ENCODE data around the gene HOTAIR. TPM values are rescaled to one million over a fixed set of nuclear protein-coding genes. Genes with fewer than 3 reads are reported as not detected.

Gene HOTAIR
- total RNA-seq, 1 donor from 2014 or later: 1.4 TPM

DNA sequence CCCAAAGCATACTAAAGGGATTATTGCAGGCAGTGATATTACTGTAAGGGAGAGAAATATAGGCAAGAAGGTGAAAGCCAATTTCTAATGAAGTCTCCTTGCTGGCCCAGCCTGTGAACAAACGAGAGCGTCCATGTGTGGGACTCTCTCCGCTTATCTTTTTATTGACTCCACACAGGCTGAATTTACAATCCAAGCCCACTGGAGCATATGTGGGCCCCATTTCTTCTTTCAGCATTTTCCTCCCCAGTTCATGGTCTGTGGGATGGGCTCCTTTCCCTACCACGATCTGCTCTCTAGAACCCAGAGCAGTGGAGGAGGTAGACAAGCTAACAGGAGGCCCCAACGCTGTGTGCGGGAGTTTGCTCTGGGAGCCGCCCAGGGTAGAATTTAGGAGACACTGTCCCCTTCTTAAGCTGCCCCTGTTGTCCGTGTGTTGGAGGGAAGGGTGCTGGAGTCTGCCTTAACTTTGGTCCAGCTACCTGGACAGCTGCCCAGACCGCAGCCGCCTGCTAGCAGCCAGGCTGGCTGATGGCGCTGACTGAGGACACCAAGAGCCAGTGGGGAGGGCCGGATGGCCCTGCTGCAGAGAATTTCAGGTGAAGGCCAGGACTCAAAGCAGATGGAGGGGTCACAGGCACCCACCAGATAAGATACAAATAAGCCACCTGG is 5.0 kb downstream of the HOTAIR start:
- H3K27ac Mint-ChIP-seq (ENCODE audit: unreplicated experiment): no peak overlapping the region
- H3K9me3 Mint-ChIP-seq (ENCODE audit: unreplicated experiment): no peaks in the 10 kb centered on the region
- TF ChIP-seq, protein P1, sequence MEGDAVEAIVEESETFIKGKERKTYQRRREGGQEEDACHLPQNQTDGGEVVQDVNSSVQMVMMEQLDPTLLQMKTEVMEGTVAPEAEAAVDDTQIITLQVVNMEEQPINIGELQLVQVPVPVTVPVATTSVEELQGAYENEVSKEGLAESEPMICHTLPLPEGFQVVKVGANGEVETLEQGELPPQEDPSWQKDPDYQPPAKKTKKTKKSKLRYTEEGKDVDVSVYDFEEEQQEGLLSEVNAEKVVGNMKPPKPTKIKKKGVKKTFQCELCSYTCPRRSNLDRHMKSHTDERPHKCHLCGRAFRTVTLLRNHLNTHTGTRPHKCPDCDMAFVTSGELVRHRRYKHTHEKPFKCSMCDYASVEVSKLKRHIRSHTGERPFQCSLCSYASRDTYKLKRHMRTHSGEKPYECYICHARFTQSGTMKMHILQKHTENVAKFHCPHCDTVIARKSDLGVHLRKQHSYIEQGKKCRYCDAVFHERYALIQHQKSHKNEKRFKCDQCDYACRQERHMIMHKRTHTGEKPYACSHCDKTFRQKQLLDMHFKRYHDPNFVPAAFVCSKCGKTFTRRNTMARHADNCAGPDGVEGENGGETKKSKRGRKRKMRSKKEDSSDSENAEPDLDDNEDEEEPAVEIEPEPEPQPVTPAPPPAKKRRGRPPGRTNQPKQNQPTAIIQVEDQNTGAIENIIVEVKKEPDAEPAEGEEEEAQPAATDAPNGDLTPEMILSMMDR (IDR thresholded peaks at IDR 0.05; ENCODE audit: unreplicated experiment): no peak
- no peak for DNase-seq (ENCODE audit: low spot score)
- H3K4me1 Mint-ChIP-seq (ENCODE audit: unreplicated experiment): peaks cover 34% of the 10 kb centered on the region
- no peaks in the 10 kb centered on the region for H3K36me3 Mint-ChIP-seq (ENCODE audit: low read depth, unreplicated experiment)
- no peak overlapping the region for H3K4me3 Mint-ChIP-seq (ENCODE audit: unreplicated experiment)
- H3K27me3 Mint-ChIP-seq (ENCODE audit: unreplicated experiment): peaks cover 45% of the 10 kb centered on the region

DNA sequence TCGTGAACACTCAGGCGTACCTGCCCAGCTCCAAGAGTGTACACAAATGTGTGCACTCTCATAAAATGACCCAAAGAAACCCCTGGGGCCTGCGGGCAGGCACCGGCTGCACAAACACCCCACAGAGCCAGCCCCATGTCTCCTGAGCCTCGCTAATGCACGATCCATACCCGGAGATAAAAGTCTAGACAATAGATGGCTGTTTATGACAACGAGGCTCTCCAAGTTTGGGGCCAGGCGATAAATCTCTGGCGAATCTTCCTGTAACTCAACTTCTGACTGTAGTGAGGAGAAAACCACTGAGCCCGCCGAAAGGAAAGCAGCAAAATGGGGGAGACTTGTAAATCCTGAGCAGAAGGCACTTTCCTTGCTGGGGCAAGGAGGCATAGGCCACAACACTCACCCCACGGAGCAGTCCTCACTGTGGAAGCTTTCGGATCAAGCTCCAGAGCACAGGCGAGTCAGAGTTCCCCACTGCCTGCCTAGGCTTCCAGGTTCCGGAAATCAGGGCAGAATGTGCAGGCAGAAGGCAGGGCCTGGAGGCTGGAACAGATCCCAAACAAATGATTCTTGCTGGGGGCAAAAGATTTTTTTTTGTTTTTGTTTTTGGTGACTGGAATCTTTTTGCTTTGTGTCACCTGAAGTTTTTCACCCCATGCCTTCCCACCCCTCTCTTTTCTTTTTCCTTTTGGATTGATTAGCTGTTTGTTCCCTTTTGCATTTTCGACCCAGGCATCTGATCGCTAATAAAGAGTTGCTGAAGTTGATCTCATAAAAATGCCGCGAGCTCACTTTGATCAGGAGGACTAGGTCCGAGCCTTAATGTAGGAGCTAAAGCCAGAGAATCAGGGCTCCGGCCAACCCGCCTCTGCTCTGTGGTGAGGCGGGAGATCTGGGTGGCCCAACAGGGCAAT is 6.3 kb downstream of the HOTAIR start:
- H3K36me3 Mint-ChIP-seq (ENCODE audit: low read depth, unreplicated experiment): no peaks in the 10 kb centered on the region

DNA sequence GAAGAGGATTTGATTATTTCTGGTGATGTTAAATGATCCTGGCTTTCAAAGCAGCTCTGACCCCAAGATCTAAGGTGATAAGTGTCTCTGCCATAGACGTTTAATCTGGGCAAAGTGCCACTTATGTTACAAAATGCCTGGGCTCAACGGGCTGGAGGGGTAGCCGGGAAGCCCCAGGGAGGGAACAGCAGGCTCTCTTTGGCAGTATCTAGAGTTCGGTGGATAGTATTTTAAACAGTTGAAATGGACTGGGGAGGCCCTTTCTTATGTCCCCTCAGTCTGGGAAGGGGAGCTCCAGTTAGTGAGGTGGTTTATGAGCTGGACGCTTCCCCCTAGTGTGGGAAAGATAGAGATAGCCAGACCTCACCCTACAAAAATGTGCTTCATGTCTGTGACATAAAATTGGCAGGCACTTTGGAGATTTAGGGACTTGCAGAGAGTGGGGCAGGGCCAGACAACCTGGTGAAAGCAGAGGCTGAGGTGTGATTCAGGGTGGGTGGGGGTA is 7.3 kb downstream of the HOTAIR start:
- Mint-ChIP-seq H3K9me3 (ENCODE audit: unreplicated experiment) (no peaks in the 10 kb centered on the region), H3K4me3 (ENCODE audit: unreplicated experiment) (no peak overlapping the region), H3K27ac (ENCODE audit: unreplicated experiment) (no peak overlapping the region), H3K27me3 (ENCODE audit: unreplicated experiment) (peaks cover 45% of the 10 kb centered on the region), H3K4me1 (ENCODE audit: unreplicated experiment) (peaks cover 36% of the 10 kb centered on the region), H3K36me3 (ENCODE audit: low read depth, unreplicated experiment) (no peaks in the 10 kb centered on the region)
- TF ChIP-seq, protein P1 (IDR thresholded peaks at IDR 0.05; ENCODE audit: unreplicated experiment): no peak
- no peak for DNase-seq (ENCODE audit: low spot score)

More for the DNA sequence above, 6.3 kb downstream of the HOTAIR start:
- DNase-seq (ENCODE audit: low spot score): no peak
- TF ChIP-seq, protein P1 (IDR thresholded peaks at IDR 0.05; ENCODE audit: unreplicated experiment): no peak
- H3K4me1 Mint-ChIP-seq (ENCODE audit: unreplicated experiment): peaks cover 42% of the 10 kb centered on the region
- H3K27ac Mint-ChIP-seq (ENCODE audit: unreplicated experiment): no peak overlapping the region
- peak overlapping the region; percentile 26 for H3K4me3 Mint-ChIP-seq (ENCODE audit: unreplicated experiment)
- H3K9me3 Mint-ChIP-seq (ENCODE audit: unreplicated experiment): no peaks in the 10 kb centered on the region
- H3K27me3 Mint-ChIP-seq (ENCODE audit: unreplicated experiment): peaks cover 47% of the 10 kb centered on the region

DNA sequence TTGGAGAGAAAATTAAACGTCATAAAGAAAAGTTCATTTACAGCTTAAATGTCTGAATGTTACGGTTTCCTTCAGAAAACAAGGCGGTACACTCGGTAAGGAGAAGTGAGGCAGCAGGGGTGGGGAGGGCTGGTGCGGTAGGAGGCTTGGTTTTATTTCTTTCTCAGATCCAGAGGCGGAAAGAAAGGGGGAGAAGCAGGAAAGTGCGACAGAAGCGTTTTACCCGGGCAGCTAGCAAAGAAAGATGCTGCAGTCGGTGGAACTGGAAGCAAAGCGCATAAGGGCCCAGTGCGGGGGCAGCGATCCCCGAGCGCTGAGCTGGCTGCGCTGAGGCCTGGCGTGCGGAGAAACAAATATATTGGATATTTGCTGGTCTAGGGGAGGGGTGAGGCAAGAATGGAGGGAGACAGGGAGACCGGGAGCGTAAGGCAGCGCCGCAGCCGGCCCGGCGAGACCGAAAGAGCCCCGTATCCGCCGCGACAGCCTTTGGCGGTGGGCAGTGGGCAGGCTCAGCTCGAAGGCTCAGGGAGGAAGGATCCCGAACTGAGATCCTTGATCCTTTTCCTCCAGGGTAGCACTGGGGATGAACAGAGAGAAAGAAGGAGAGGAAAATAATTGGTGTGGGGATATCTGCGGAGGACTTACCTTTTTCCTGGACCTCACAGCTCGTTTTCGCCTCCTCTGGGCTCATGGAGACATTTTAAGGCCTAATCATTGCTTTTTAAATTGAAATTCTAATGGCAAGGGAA is 8.2 kb downstream of the HOTAIR start:
- peak overlapping the region; percentile 58 for H3K4me3 Mint-ChIP-seq (ENCODE audit: unreplicated experiment)
- peaks cover 44% of the 10 kb centered on the region for H3K27me3 Mint-ChIP-seq (ENCODE audit: unreplicated experiment)
- TF ChIP-seq, protein P1 (IDR thresholded peaks at IDR 0.05; ENCODE audit: unreplicated experiment): no peak
- no peaks in the 10 kb centered on the region for H3K9me3 Mint-ChIP-seq (ENCODE audit: unreplicated experiment)
- H3K27ac Mint-ChIP-seq (ENCODE audit: unreplicated experiment): peak overlapping the region; percentile 68
- peaks cover 36% of the 10 kb centered on the region for H3K4me1 Mint-ChIP-seq (ENCODE audit: unreplicated experiment)
- H3K36me3 Mint-ChIP-seq (ENCODE audit: low read depth, unreplicated experiment): no peaks in the 10 kb centered on the region
- no peak for DNase-seq (ENCODE audit: low spot score)
